ENCODE measurements around the gene PTPN23. TPM values are rescaled to one million over a fixed set of nuclear protein-coding genes. Genes with fewer than 3 reads are reported as not detected.
"Not testable (repeated sequence)": the region's sequence is repeated elsewhere in the genome, so short reads cannot be mapped to it uniquely, and the experiment has no call there.

The PTPN23 gene
- polyA plus RNA-seq, 3 donors, result 1.2 to 13.7 (median 1.3) TPM

GRCh38 chr3:47366833-47367232, 14.0 kb upstream of the PTPN23 start:
- TF ChIP-seq CTCF (IDR thresholded peaks at IDR 0.05), result no peak
- no peaks in the 10 kb centered on the region for H3K79me2 ChIP-seq (ENCODE audit: insufficient read depth, low read length)
- Mint-ChIP-seq H3K27ac (no peak overlapping the region), H3K9me3 (peaks cover 4 to 13% (median 9%) of the 10 kb centered on the region in 7 donors), H3K36me3 (peaks cover 3% of the 10 kb centered on the region in 2 donors), H3K4me3 (no peak overlapping the region), H3K27me3 (ENCODE audit: low read depth in 3 of 3) (peaks cover 0 to 9% (median 0%) of the 10 kb centered on the region in 3 donors), H3K4me1 (peaks cover 37% of the 10 kb centered on the region)
- peaks cover 0 to 4% of the 10 kb centered on the region in 2 donors for H3K9me3 ChIP-seq (replicated peaks in 1 of 2; ENCODE audit: control insufficient read depth in 1 of 2, insufficient read depth in 1 of 2, low read length in 2 of 2)
- no peak for DNase-seq
- intact Hi-C loops (cut with micrococcal nuclease), result no loop called here
- H3K27me3 ChIP-seq (ENCODE audit: control insufficient read depth in 2 of 2, insufficient read depth in 2 of 2, low read length in 2 of 2), result no peaks in the 10 kb centered on the region
- no peak overlapping the region for H3K27ac ChIP-seq (ENCODE audit: low read depth in 1 of 2, low read length in 2 of 2)
- H3K4me3 ChIP-seq (replicated peaks in 1 of 3; ENCODE audit: low read depth in 2 of 3, low read length in 3 of 3), result no peak overlapping the region
- no CpG with 5 or more reads among the region's 2 CpGs for WGBS (ENCODE audit: insufficient coverage)
- no peak overlapping the region for H2AFZ ChIP-seq (ENCODE audit: insufficient read depth, low read depth, low read length, poor library complexity, severe bottlenecking)
- H3K4me2 ChIP-seq (replicated peaks; ENCODE audit: extremely low read depth, low read length, poor library complexity, severe bottlenecking), result no peak overlapping the region
- peaks cover 26 to 38% of the 10 kb centered on the region in 2 donors for H3K4me1 ChIP-seq (ENCODE audit: control insufficient read depth in 1 of 2, insufficient read depth in 2 of 2, low read length in 2 of 2)
- no peak overlapping the region for H3K9ac ChIP-seq (ENCODE audit: insufficient read depth, low read length, poor library complexity, severe bottlenecking)
- no peaks in the 10 kb centered on the region for H3K36me3 ChIP-seq (replicated peaks in 1 of 2; ENCODE audit: control insufficient read depth in 1 of 2, insufficient read depth in 2 of 2, low read length in 2 of 2)
- no peaks in the 10 kb centered on the region for H4K20me1 ChIP-seq (ENCODE audit: insufficient read depth, low read length)

- H3K79me2 ChIP-seq (ENCODE audit: insufficient read depth, low read length), result no peaks in the 10 kb centered on the region
- WGBS (ENCODE audit: insufficient coverage), result 98% methylated on average over 4 of the region's 7 CpGs
- peaks cover 0 to 6% (median 0%) of the 10 kb centered on the region in 3 donors for H3K27me3 Mint-ChIP-seq (ENCODE audit: low read depth in 3 of 3)
- no peaks in the 10 kb centered on the region for H4K20me1 ChIP-seq (ENCODE audit: insufficient read depth, low read length)
- H3K4me1 ChIP-seq (ENCODE audit: control insufficient read depth in 1 of 2, insufficient read depth in 2 of 2, low read length in 2 of 2), result peaks cover 26 to 38% of the 10 kb centered on the region in 2 donors
- H3K36me3 Mint-ChIP-seq, result no peaks in the 10 kb centered on the region
- peaks cover 38% of the 10 kb centered on the region for H3K4me1 Mint-ChIP-seq
- no peak for TF ChIP-seq CTCF (IDR thresholded peaks at IDR 0.05)
- H3K9me3 Mint-ChIP-seq, result peaks cover 0 to 5% (median 3%) of the 10 kb centered on the region in 7 donors
- H3K36me3 ChIP-seq (replicated peaks in 1 of 2; ENCODE audit: control insufficient read depth in 1 of 2, insufficient read depth in 2 of 2, low read length in 2 of 2), result no peaks in the 10 kb centered on the region
- H3K27me3 ChIP-seq (ENCODE audit: control insufficient read depth in 2 of 2, insufficient read depth in 2 of 2, low read length in 2 of 2), result no peaks in the 10 kb centered on the region
- H3K4me3 ChIP-seq (replicated peaks in 1 of 3; ENCODE audit: low read depth in 2 of 3, low read length in 3 of 3), result no peak overlapping the region
- DNase-seq, result no peak
- H3K9ac ChIP-seq (ENCODE audit: insufficient read depth, low read length, poor library complexity, severe bottlenecking), result no peak overlapping the region
- no peak overlapping the region for H3K27ac ChIP-seq (ENCODE audit: low read depth in 1 of 2, low read length in 2 of 2)
- no peak overlapping the region for H3K4me3 Mint-ChIP-seq
- intact Hi-C loops (cut with micrococcal nuclease), result no loop called here
- no peak overlapping the region for H3K4me2 ChIP-seq (replicated peaks; ENCODE audit: extremely low read depth, low read length, poor library complexity, severe bottlenecking)
- no peak overlapping the region for H2AFZ ChIP-seq (ENCODE audit: insufficient read depth, low read depth, low read length, poor library complexity, severe bottlenecking)
- no peaks in the 10 kb centered on the region for H3K9me3 ChIP-seq (replicated peaks in 1 of 2; ENCODE audit: control insufficient read depth in 1 of 2, insufficient read depth in 1 of 2, low read length in 2 of 2)
- no peak overlapping the region for H3K27ac Mint-ChIP-seq
Measured at GRCh38 chr3:47367631-47368030, 13.2 kb upstream of the PTPN23 start.

GRCh38 chr3:47370020-47370419, 10.8 kb upstream of the PTPN23 start:
- H4K20me1 ChIP-seq (ENCODE audit: insufficient read depth, low read length); H3K4me3 ChIP-seq (replicated peaks in 1 of 3; ENCODE audit: low read depth in 2 of 3, low read length in 3 of 3); H3K4me3 Mint-ChIP-seq; H3K9me3 Mint-ChIP-seq; H3K27ac Mint-ChIP-seq; H2AFZ ChIP-seq (ENCODE audit: insufficient read depth, low read depth, low read length, poor library complexity, severe bottlenecking); DNase-seq; H3K27me3 Mint-ChIP-seq (ENCODE audit: low read depth in 3 of 3); H3K36me3 Mint-ChIP-seq; intact Hi-C loops (cut with micrococcal nuclease); H3K27ac ChIP-seq (ENCODE audit: low read depth in 1 of 2, low read length in 2 of 2); H3K9me3 ChIP-seq (replicated peaks in 1 of 2; ENCODE audit: control insufficient read depth in 1 of 2, insufficient read depth in 1 of 2, low read length in 2 of 2); H3K9ac ChIP-seq (ENCODE audit: insufficient read depth, low read length, poor library complexity, severe bottlenecking); H3K36me3 ChIP-seq (replicated peaks in 1 of 2; ENCODE audit: control insufficient read depth in 1 of 2, insufficient read depth in 2 of 2, low read length in 2 of 2); H3K79me2 ChIP-seq (ENCODE audit: insufficient read depth, low read length); H3K4me2 ChIP-seq (replicated peaks; ENCODE audit: extremely low read depth, low read length, poor library complexity, severe bottlenecking); H3K27me3 ChIP-seq (ENCODE audit: control insufficient read depth in 2 of 2, insufficient read depth in 2 of 2, low read length in 2 of 2): not testable (repeated sequence)
- WGBS (ENCODE audit: insufficient coverage), result 94% methylated on average over 5 of the region's 8 CpGs
- H3K4me1 Mint-ChIP-seq, result peaks cover 40% of the 10 kb centered on the region
- peaks cover 28 to 39% of the 10 kb centered on the region in 2 donors for H3K4me1 ChIP-seq (ENCODE audit: control insufficient read depth in 1 of 2, insufficient read depth in 2 of 2, low read length in 2 of 2)
